ENCODE results near the gene CACNA1D. TPM values are rescaled to one million over a fixed set of nuclear protein-coding genes. Genes with fewer than 3 reads are reported as not detected.

CACNA1D gene
- total RNA-seq, 4 donors from 2014 or later = 0.75 to 2.5 (median 1.2) TPM

GRCh38 chr3:53780171-53780570 is 285.8 kb downstream of the CACNA1D start:
- DNase-seq (ENCODE audit: extremely low spot score) = no peak
- Histone ChIP-seq H3K27me3 (no peaks in the 10 kb centered on the region), H3K4me3 (no peak overlapping the region), H3K4me1 (peaks cover 0 to 5% (median 4%) of the 10 kb centered on the region in 4 donors), H3K9me3 (no peaks in the 10 kb centered on the region), H3K36me3 (no peaks in the 10 kb centered on the region), H3K27ac (replicated peaks in 1 of 4) (no peak overlapping the region)
- whole genome bisulfite sequencing = 99% methylated on average over 4 of the region's 4 CpGs
- no peak for TF ChIP-seq EP300 (IDR thresholded peaks at IDR 0.05)
- intact Hi-C loops (cut with DNase I) = no loop called here

GRCh38 chr3:53780806-53781205 is 286.4 kb downstream of the CACNA1D start:
- H3K4me3 ChIP-seq = no peak overlapping the region
- H3K27ac ChIP-seq (replicated peaks in 1 of 4) = no peak overlapping the region
- no peaks in the 10 kb centered on the region for H3K36me3 ChIP-seq
- WGBS = 76% methylated on average over 2 of the region's 2 CpGs
- H3K27me3 ChIP-seq = no peaks in the 10 kb centered on the region
- no peak for TF ChIP-seq CTCF (IDR thresholded peaks at IDR 0.05)
- TF ChIP-seq POLR2A (IDR thresholded peaks at IDR 0.05; ENCODE audit: low read depth) = no peak
- no peak for TF ChIP-seq POLR2AphosphoS5 (IDR thresholded peaks at IDR 0.05)
- TF ChIP-seq EP300 (IDR thresholded peaks at IDR 0.05) = no peak
- DNase-seq (ENCODE audit: extremely low spot score) = no peak
- no peaks in the 10 kb centered on the region for H3K9me3 ChIP-seq
- intact Hi-C loops (cut with DNase I) = no loop called here
- peaks cover 0 to 5% (median 3%) of the 10 kb centered on the region in 4 donors for H3K4me1 ChIP-seq

GRCh38 chr3:53787016-53787415 is 292.6 kb downstream of the CACNA1D start:
- H3K4me3 ChIP-seq = no peak overlapping the region
- no peak for TF ChIP-seq CTCF (IDR thresholded peaks at IDR 0.05)
- no peak for TF ChIP-seq POLR2A (IDR thresholded peaks at IDR 0.05; ENCODE audit: low read depth)
- TF ChIP-seq EP300 (IDR thresholded peaks at IDR 0.05) = no peak
- no peak for TF ChIP-seq POLR2AphosphoS5 (IDR thresholded peaks at IDR 0.05)
- peaks cover 0 to 7% (median 0%) of the 10 kb centered on the region in 4 donors for H3K27me3 ChIP-seq
- H3K4me1 ChIP-seq = no peaks in the 10 kb centered on the region
- no peaks in the 10 kb centered on the region for H3K9me3 ChIP-seq
- no peak for DNase-seq (ENCODE audit: extremely low spot score)
- intact Hi-C loops (cut with DNase I) = no loop called here
- H3K27ac ChIP-seq (replicated peaks in 1 of 4) = no peak overlapping the region
- no peaks in the 10 kb centered on the region for H3K36me3 ChIP-seq
- WGBS = 92% methylated on average over 9 of the region's 9 CpGs

GRCh38 chr3:53788038-53788437 is 293.6 kb downstream of the CACNA1D start:
- TF ChIP-seq POLR2A (IDR thresholded peaks at IDR 0.05; ENCODE audit: low read depth) (no peak), EP300 (IDR thresholded peaks at IDR 0.05) (no peak), CTCF (IDR thresholded peaks at IDR 0.05) (no peak), POLR2AphosphoS5 (IDR thresholded peaks at IDR 0.05) (no peak)
- Histone ChIP-seq H3K27me3 (peaks cover 0 to 7% (median 0%) of the 10 kb centered on the region in 4 donors), H3K4me1 (no peaks in the 10 kb centered on the region), H3K9me3 (no peaks in the 10 kb centered on the region), H3K4me3 (no peak overlapping the region), H3K27ac (replicated peaks in 1 of 4) (no peak overlapping the region), H3K36me3 (no peaks in the 10 kb centered on the region)
- intact Hi-C loops (cut with DNase I) = no loop called here
- WGBS = 79% methylated on average over 5 of the region's 5 CpGs
- no peak for DNase-seq (ENCODE audit: extremely low spot score)

GRCh38 chr3:53789459-53789858 is 295.0 kb downstream of the CACNA1D start:
- DNase-seq (ENCODE audit: extremely low spot score) = no peak
- no peaks in the 10 kb centered on the region for H3K36me3 ChIP-seq
- H3K27me3 ChIP-seq = peaks cover 0 to 7% (median 1%) of the 10 kb centered on the region in 4 donors
- H3K4me3 ChIP-seq = no peak overlapping the region
- WGBS = 92% methylated on average over 16 of the region's 16 CpGs
- no peaks in the 10 kb centered on the region for H3K9me3 ChIP-seq
- H3K4me1 ChIP-seq = no peaks in the 10 kb centered on the region
- TF ChIP-seq POLR2AphosphoS5 (IDR thresholded peaks at IDR 0.05) (no peak), CTCF (IDR thresholded peaks at IDR 0.05) (no peak), EP300 (IDR thresholded peaks at IDR 0.05) (no peak), POLR2A (IDR thresholded peaks at IDR 0.05; ENCODE audit: low read depth) (no peak)
- intact Hi-C loops (cut with DNase I) = no loop called here
- no peak overlapping the region for H3K27ac ChIP-seq (replicated peaks in 1 of 4)

Measured in esophagus muscularis mucosa (tissue), 4 donors.